Smooth muscle cell (in vitro differentiated cells): Measurements from ENCODE around the gene SNAI3. TPM values are rescaled to one million over a fixed set of nuclear protein-coding genes. Genes with fewer than 3 reads are reported as not detected.

Experiments
- DNase-seq: peaks from one replicate; lab custom pipeline; 2025; ENCODE audit not compliant: unreplicated experiment; lab: John Stamatoyannopoulos, UW
- H2AFZ ChIP-seq: fragments of 200-600 bp; sonication (generic); 2 replicates; pipeline ENCODE4 v1.6.0; 2016; ENCODE audit warnings: antibody characterized with exemption, low read depth, mild to moderate bottlenecking
- H3F3A ChIP-seq: fragments of 200-600 bp; sonication (generic); 2 replicates; pipeline ENCODE4 v1.6.0; 2017; ENCODE audit warnings: antibody characterized with exemption, low read depth
- H3K27ac ChIP-seq: fragments of 200-600 bp; sonication (generic); 2 replicates; pipeline ENCODE4 v1.5.1; 2016; ENCODE audit warnings: low read depth, mild to moderate bottlenecking
- H3K27me3 ChIP-seq: fragments of 200-600 bp; sonication (generic); 2 replicates; pipeline ENCODE4 v1.6.1; 2016; ENCODE audit warnings: low read depth, mild to moderate bottlenecking
- H3K36me3 ChIP-seq: fragments of 200-600 bp; sonication (generic); 2 replicates; pipeline ENCODE4 v1.5.1; 2016; ENCODE audit warnings: low read depth
- H3K4me1 ChIP-seq: fragments of 200-600 bp; sonication (generic); 2 replicates; pipeline ENCODE4 v1.5.1; 2016; ENCODE audit warnings: low read depth
- H3K4me2 ChIP-seq: fragments of 200-600 bp; sonication (generic); 2 replicates; pipeline ENCODE4 v1.6.0; 2016; ENCODE audit warnings: mild to moderate bottlenecking
- H3K4me3 ChIP-seq: fragments of 200-600 bp; sonication (generic); 2 replicates; pipeline ENCODE4 v1.5.1; 2016; ENCODE audit warnings: mild to moderate bottlenecking
- H3K79me2 ChIP-seq: fragments of 200-600 bp; sonication (generic); 2 replicates; pipeline ENCODE4 v1.6.0; 2016; ENCODE audit warnings: low read depth, mild to moderate bottlenecking
- H3K9ac ChIP-seq: fragments of 200-600 bp; sonication (generic); 2 replicates; pipeline ENCODE4 v1.6.0; 2016; ENCODE audit warnings: low read depth
- H3K9me3 ChIP-seq: fragments of 200-600 bp; sonication (generic); replicated peaks from 2 replicates; pipeline ENCODE4 v1.5.1; 2016; ENCODE audit warnings: low read depth
- H4K20me1 ChIP-seq: fragments of 200-600 bp; sonication (generic); 2 replicates; pipeline ENCODE4 v1.6.0; 2016; ENCODE audit warnings: low read depth
- WGBS: methylation state at CpG from one replicate; pipeline ENCODE4 v1.1.7; 2016; ENCODE audit warnings: low lambda C conversion rate; 5-methylcytosine and 5-hydroxymethylcytosine counted together
- polyA plus RNA-seq: library from polyadenylated mRNA; unstranded; fragments of >200 nt; fragmentation: Nextera tagmentation; extraction: Ambion mirVana; gene quantifications from 2 replicates; pipeline ENCODE4 v1.2.1, GENCODE V29; 2016
- total RNA-seq: library from RNA; depleted of rRNA; stranded (reverse); fragments of >200 nt; gene quantifications from 2 replicates; pipeline ENCODE4 v1.2.3, GENCODE V29; 2014
- TF ChIP-seq, protein P1 (sequence below): fragments of 200-600 bp; sonication (generic); IDR thresholded peaks from 2 replicates; pipeline ENCODE4 v1.5.1; 2017; ENCODE audit warnings: borderline replicate concordance, mild to moderate bottlenecking, antibody characterized with exemption; ENCODE audit not compliant: insufficient read depth, poor library complexity, severe bottlenecking

The SNAI3 gene
- total and polyA plus RNA-seq, 2 experiments from 2014 or later = 0.22 to 1.4 TPM

DNA sequence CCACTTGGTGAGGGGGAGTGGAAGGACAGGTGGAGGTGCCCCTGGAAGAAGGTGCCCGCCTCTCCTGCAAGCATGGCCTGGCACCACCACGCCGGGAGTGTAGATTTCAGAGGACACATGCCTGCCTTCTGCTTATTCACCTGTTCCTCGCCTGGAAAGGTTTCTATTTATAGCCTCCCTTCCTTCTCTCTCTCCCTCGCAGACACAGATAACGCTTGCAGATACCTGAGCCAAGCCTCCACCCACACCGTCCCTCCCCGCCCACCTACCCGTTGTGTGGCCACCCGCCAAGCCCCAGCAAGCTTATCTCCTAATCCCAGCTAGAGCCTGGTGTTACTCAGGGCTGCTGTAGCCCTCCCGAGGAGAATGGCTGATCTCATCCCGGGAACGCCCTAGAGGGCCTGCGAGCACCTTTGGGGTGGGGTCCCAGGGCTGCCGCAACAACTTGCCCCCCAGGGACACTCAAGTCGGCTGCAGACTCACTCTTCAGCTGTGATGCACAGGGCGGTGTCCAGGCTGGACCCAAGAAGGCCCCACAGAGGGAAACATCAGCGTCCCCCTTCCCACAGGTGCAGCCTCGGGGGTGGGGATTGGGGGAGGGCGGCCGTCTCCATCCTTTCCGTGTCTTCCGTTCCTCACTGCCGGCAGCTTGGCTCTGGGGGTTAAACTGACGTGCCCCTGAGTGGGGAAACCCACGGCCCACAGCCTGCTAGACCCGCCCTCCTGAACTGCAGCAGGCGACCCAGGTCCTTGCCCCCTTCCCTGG, 1.9 kb upstream of the SNAI3 start:
- Histone ChIP-seq H3F3A (no peaks in the 10 kb centered on the region), H3K27me3 (peaks cover 38% of the 10 kb centered on the region), H3K4me2 (no peak overlapping the region), H4K20me1 (no peaks in the 10 kb centered on the region), H3K4me3 (no peak overlapping the region), H2AFZ (no peak overlapping the region), H3K4me1 (peaks cover 14% of the 10 kb centered on the region), H3K27ac (no peak overlapping the region), H3K9me3 (no peaks in the 10 kb centered on the region), H3K79me2 (no peaks in the 10 kb centered on the region), H3K9ac (no peak overlapping the region), H3K36me3 (no peaks in the 10 kb centered on the region)
- WGBS = 58% methylated on average over 22 of the region's 28 CpGs
- no peak for DNase-seq
- TF ChIP-seq, protein P1, sequence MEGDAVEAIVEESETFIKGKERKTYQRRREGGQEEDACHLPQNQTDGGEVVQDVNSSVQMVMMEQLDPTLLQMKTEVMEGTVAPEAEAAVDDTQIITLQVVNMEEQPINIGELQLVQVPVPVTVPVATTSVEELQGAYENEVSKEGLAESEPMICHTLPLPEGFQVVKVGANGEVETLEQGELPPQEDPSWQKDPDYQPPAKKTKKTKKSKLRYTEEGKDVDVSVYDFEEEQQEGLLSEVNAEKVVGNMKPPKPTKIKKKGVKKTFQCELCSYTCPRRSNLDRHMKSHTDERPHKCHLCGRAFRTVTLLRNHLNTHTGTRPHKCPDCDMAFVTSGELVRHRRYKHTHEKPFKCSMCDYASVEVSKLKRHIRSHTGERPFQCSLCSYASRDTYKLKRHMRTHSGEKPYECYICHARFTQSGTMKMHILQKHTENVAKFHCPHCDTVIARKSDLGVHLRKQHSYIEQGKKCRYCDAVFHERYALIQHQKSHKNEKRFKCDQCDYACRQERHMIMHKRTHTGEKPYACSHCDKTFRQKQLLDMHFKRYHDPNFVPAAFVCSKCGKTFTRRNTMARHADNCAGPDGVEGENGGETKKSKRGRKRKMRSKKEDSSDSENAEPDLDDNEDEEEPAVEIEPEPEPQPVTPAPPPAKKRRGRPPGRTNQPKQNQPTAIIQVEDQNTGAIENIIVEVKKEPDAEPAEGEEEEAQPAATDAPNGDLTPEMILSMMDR = no peak

GRCh38 chr16:88687676-88688012, 1.3 kb upstream of the SNAI3 start:
- no peak overlapping the region for H3K9ac ChIP-seq
- peaks cover 38% of the 10 kb centered on the region for H3K27me3 ChIP-seq
- TF ChIP-seq, protein P1 = no peak
- no peaks in the 10 kb centered on the region for H3K36me3 ChIP-seq
- WGBS = 90% methylated on average over 3 of the region's 3 CpGs
- peaks cover 14% of the 10 kb centered on the region for H3K4me1 ChIP-seq
- DNase-seq = no peak
- no peak overlapping the region for H3K4me3 ChIP-seq
- H3K79me2 ChIP-seq = no peaks in the 10 kb centered on the region
- H2AFZ ChIP-seq = no peak overlapping the region
- no peak overlapping the region for H3K4me2 ChIP-seq
- H4K20me1 ChIP-seq = no peaks in the 10 kb centered on the region
- H3K27ac ChIP-seq = no peak overlapping the region
- H3F3A ChIP-seq = no peaks in the 10 kb centered on the region
- no peaks in the 10 kb centered on the region for H3K9me3 ChIP-seq

DNA sequence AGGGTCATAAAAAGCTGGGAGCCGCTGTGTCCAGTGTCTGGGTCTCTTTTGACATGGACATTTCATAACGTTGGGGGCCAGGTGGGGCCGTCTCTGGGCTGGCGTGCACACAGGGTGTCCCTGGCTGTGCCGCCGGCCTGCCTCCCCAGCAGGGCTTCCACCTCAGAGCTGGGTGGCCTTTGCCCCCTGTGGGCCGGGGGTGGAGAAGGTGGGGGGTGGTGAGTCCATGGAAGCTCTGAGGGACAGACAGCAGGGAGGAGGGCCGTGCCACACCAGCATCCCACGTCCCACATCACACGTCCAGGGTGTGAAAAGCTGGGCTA, 908 bp upstream of the SNAI3 start:
- no peaks in the 10 kb centered on the region for H3K79me2 ChIP-seq
- TF ChIP-seq, protein P1 = no peak
- no peak overlapping the region for H2AFZ ChIP-seq
- H3K9ac ChIP-seq = no peak overlapping the region
- no peak overlapping the region for H3K27ac ChIP-seq
- H3F3A ChIP-seq = no peaks in the 10 kb centered on the region
- H3K4me2 ChIP-seq = no peak overlapping the region
- H3K27me3 ChIP-seq = peaks cover 38% of the 10 kb centered on the region
- peaks cover 14% of the 10 kb centered on the region for H3K4me1 ChIP-seq
- H4K20me1 ChIP-seq = no peaks in the 10 kb centered on the region
- no peaks in the 10 kb centered on the region for H3K36me3 ChIP-seq
- no peaks in the 10 kb centered on the region for H3K9me3 ChIP-seq
- H3K4me3 ChIP-seq = no peak overlapping the region
- 86% methylated on average over 10 of the region's 10 CpGs for WGBS
- no peak for DNase-seq

GRCh38 chr16:88686062-88686438, 257 bp downstream of the SNAI3 start:
- peak overlapping the region; percentile 67 for H3K4me3 ChIP-seq
- no peak overlapping the region for H3K27ac ChIP-seq
- peaks cover 14% of the 10 kb centered on the region for H3K4me1 ChIP-seq
- no peaks in the 10 kb centered on the region for H3F3A ChIP-seq
- H3K36me3 ChIP-seq = no peaks in the 10 kb centered on the region
- DNase-seq = no peak
- H3K27me3 ChIP-seq = peaks cover 38% of the 10 kb centered on the region
- 0% methylated on average over 9 of the region's 25 CpGs for WGBS
- H3K79me2 ChIP-seq = no peaks in the 10 kb centered on the region
- peak overlapping the region; percentile 42 for H2AFZ ChIP-seq
- peak overlapping the region; percentile 99 for H3K4me2 ChIP-seq
- TF ChIP-seq, protein P1 = no peak
- H3K9ac ChIP-seq = no peak overlapping the region
- H3K9me3 ChIP-seq = no peaks in the 10 kb centered on the region
- no peaks in the 10 kb centered on the region for H4K20me1 ChIP-seq
